K562 (cell line): ENCODE measurements around the gene ACAP2. TPM values are rescaled to one million over a fixed set of nuclear protein-coding genes. Genes with fewer than 3 reads are reported as not detected.

Source experiments
- ARID2 ChIP-seq: fragments of 450-650 bp; IDR thresholded peaks from 2 replicates; pipeline ENCODE4 v1.6.1; 2017; ENCODE audit warnings: antibody characterized with exemption, mild to moderate bottlenecking
- KLF10 ChIP-seq: fragments of 250-450 bp; sonication (Bioruptor Pico); IDR thresholded peaks from 2 replicates; pipeline ENCODE4 v1.6.1; 2021; ENCODE audit warnings: matching md5 sums
- LARP7 ChIP-seq: fragments of 450-650 bp; IDR thresholded peaks from 2 replicates; pipeline ENCODE4 v1.6.1; 2016
- MTA2 ChIP-seq: fragments of 450-650 bp; IDR thresholded peaks from 2 replicates; pipeline ENCODE4 v1.6.1; 2016; ENCODE audit warnings: low read depth
- NFIC ChIP-seq: fragments of 450-650 bp; IDR thresholded peaks from 2 replicates; pipeline ENCODE4 v1.6.1; 2017; ENCODE audit warnings: mild to moderate bottlenecking, inconsistent platforms
- OTX1 ChIP-seq: fragments of 450-650 bp; formaldehyde crosslinking; IDR thresholded peaks from 2 replicates; pipeline ENCODE4 v1.4.0; 2022; ENCODE audit warnings: mild to moderate bottlenecking
- RUNX1 ChIP-seq: sonication (generic); IDR thresholded peaks from 2 replicates; pipeline ENCODE4 v1.6.1; 2016; ENCODE audit warnings: antibody characterized with exemption, low read depth
- STAT6 ChIP-seq: sonication (generic); formaldehyde crosslinking; IDR thresholded peaks from 2 replicates; pipeline ENCODE4 v1.8.1; 2023; ENCODE audit warnings: mild to moderate bottlenecking, missing genetic modification reagents
- SUPT5H ChIP-seq: fragments of 450-650 bp; IDR thresholded peaks from 2 replicates; pipeline ENCODE4 v1.6.1; 2016
- TFAM ChIP-seq: fragments of 250-450 bp; sonication (Bioruptor Pico); conservative IDR thresholded peaks from 2 replicates; pipeline ENCODE4 v1.5.0; 2021; ENCODE audit warnings: mild to moderate bottlenecking, moderate library complexity
- TRIM28 ChIP-seq: fragments of 450-650 bp; IDR thresholded peaks from 2 replicates; pipeline ENCODE4 v1.6.1; 2017
- WHSC1 ChIP-seq: IDR thresholded peaks from one replicate; pipeline ENCODE4 v1.6.1; 2012; ENCODE audit warnings: low read length, control low read depth, inconsistent platforms
- XRCC5 ChIP-seq: fragments of 200-400 bp; formaldehyde crosslinking; IDR thresholded peaks from 2 replicates; pipeline ENCODE4 v1.6.1; 2017; ENCODE audit warnings: low read depth, mild to moderate bottlenecking, low read length
- ZBTB8A ChIP-seq: fragments of 450-650 bp; IDR thresholded peaks from 2 replicates; pipeline ENCODE4 v1.6.1; 2018; ENCODE audit warnings: mild to moderate bottlenecking, moderate library complexity; ENCODE audit not compliant: partially characterized antibody
- ZFPM2 ChIP-seq: fragments of 250-450 bp; sonication (Bioruptor Pico); IDR thresholded peaks from 2 replicates; pipeline ENCODE4 v1.5.1; 2022; ENCODE audit warnings: mild to moderate bottlenecking
- ZNF175 ChIP-seq: fragments of 200-800 bp; sonication (Bioruptor generic); IDR thresholded peaks from 2 replicates; pipeline ENCODE4 v1.6.1; 2016; ENCODE audit warnings: low read depth, mild to moderate bottlenecking, missing genetic modification characterization, missing compliant biosample characterization
- ZNF551 ChIP-seq: fragments of 250-450 bp; sonication (Bioruptor Pico); IDR thresholded peaks from 2 replicates; pipeline ENCODE4 v1.5.0; 2021; ENCODE audit warnings: mild to moderate bottlenecking, moderate library complexity
- ZNF717 ChIP-seq: fragments of 250-450 bp; sonication (Bioruptor Pico); IDR thresholded peaks from 2 replicates; pipeline ENCODE4 v1.5.0; 2021
- ZNF764 ChIP-seq: fragments of 250-450 bp; sonication (Bioruptor Pico); IDR thresholded peaks from 2 replicates; pipeline ENCODE4 v1.4.0; 2020; ENCODE audit warnings: low read depth, mild to moderate bottlenecking, moderate library complexity
- ZSCAN32 ChIP-seq: fragments of 450-650 bp; formaldehyde crosslinking; IDR thresholded peaks from 2 replicates; pipeline ENCODE4 v1.4.0; 2020; ENCODE audit warnings: mild to moderate bottlenecking, moderate library complexity
- polyA plus RNA-seq, 8 experiments: library from polyadenylated mRNA; depleted of rRNA in 4 of 8; stranded (reverse) in 5 of 8; unstranded in 3 of 8; fragments of >200 nt; fragmentation: Nextera tagmentation in 2 of 8; fragmentation: Illumina TruSeq in 1 of 8; extraction: Ambion mirVana in 2 of 8; extraction: Trizol in 1 of 8; gene quantifications; 2 replicates each; pipeline versions ENCODE4 v1.2.1 to v1.2.3, GENCODE V29; 2011 to 2014; ENCODE audit warnings: inconsistent platforms in 1 of 8, missing spikeins in 1 of 8
- total RNA-seq, 7 experiments: library from RNA; depleted of rRNA in 6 of 7; stranded (reverse); fragments of >200 nt in 6 of 7; fragmentation: Illumina TruSeq in 2 of 7; extraction: Trizol in 2 of 7; gene quantifications; 2 replicates each; pipeline versions ENCODE4 v1.2.1 to v1.2.3, GENCODE V29; 2011 to 2021; ENCODE audit warnings: low replicate concordance in 1 of 7
- TF ChIP-seq, protein P1 (sequence below): fragments of 450-650 bp; formaldehyde crosslinking; IDR thresholded peaks from 2 replicates; pipeline ENCODE4 v1.4.0; 2022; ENCODE audit warnings: mild to moderate bottlenecking, moderate library complexity
- TF ChIP-seq, protein P2 (sequence below): fragments of 250-450 bp; sonication (Bioruptor Pico); IDR thresholded peaks from 2 replicates; pipeline ENCODE4 v1.4.0; 2020; ENCODE audit warnings: mild to moderate bottlenecking, moderate library complexity, borderline replicate concordance

ACAP2 gene
- total and polyA plus RNA-seq, 9 of the 15 experiments (the other 6 are each of a cell fraction or from before 2014, with no cell fraction given): 10.6 to 52.7 (median 34.4) TPM

GRCh38 chr3:195352895-195353488 lies 89.8 kb downstream of the ACAP2 start (continued):
- TF ChIP-seq, protein P1, sequence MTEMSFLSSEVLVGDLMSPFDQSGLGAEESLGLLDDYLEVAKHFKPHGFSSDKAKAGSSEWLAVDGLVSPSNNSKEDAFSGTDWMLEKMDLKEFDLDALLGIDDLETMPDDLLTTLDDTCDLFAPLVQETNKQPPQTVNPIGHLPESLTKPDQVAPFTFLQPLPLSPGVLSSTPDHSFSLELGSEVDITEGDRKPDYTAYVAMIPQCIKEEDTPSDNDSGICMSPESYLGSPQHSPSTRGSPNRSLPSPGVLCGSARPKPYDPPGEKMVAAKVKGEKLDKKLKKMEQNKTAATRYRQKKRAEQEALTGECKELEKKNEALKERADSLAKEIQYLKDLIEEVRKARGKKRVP (CRISPR knock-in tag): peak; percentile 95
- no peak for TF ChIP-seq RUNX1
- peak; percentile 97 for TF ChIP-seq ZNF175
- TF ChIP-seq ARID2: no peak
- no peak for TF ChIP-seq ZBTB8A
- TF ChIP-seq ZNF764: no peak
- TF ChIP-seq OTX1 (CRISPR knock-in tag): no peak
- no peak for TF ChIP-seq NFIC
- no peak for TF ChIP-seq MTA2
- no peak for TF ChIP-seq LARP7
- TF ChIP-seq TRIM28: no peak
- TF ChIP-seq, protein P2, sequence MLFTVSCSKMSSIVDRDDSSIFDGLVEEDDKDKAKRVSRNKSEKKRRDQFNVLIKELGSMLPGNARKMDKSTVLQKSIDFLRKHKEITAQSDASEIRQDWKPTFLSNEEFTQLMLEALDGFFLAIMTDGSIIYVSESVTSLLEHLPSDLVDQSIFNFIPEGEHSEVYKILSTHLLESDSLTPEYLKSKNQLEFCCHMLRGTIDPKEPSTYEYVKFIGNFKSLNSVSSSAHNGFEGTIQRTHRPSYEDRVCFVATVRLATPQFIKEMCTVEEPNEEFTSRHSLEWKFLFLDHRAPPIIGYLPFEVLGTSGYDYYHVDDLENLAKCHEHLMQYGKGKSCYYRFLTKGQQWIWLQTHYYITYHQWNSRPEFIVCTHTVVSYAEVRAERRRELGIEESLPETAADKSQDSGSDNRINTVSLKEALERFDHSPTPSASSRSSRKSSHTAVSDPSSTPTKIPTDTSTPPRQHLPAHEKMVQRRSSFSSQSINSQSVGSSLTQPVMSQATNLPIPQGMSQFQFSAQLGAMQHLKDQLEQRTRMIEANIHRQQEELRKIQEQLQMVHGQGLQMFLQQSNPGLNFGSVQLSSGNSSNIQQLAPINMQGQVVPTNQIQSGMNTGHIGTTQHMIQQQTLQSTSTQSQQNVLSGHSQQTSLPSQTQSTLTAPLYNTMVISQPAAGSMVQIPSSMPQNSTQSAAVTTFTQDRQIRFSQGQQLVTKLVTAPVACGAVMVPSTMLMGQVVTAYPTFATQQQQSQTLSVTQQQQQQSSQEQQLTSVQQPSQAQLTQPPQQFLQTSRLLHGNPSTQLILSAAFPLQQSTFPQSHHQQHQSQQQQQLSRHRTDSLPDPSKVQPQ (CRISPR knock-in tag): no peak
- TF ChIP-seq SUPT5H: no peak
- no peak for TF ChIP-seq XRCC5
- no peak for TF ChIP-seq ZNF551 (CRISPR knock-in tag)
- TF ChIP-seq KLF10: no peak
- no peak for TF ChIP-seq ZFPM2
- no peak for TF ChIP-seq WHSC1
- no peak for TF ChIP-seq ZNF717 (CRISPR knock-in tag)
- peak; percentile 49; the same call in 1 of the 2 replicates for TF ChIP-seq ZSCAN32 (CRISPR knock-in tag)
- no peak for TF ChIP-seq STAT6 (CRISPR knock-in tag)
- no peak for TF ChIP-seq TFAM (CRISPR knock-in tag)
